CD4-positive, alpha-beta T cell (primary cell): ENCODE data around the gene ADGRG6. TPM values are rescaled to one million over a fixed set of nuclear protein-coding genes. Genes with fewer than 3 reads are reported as not detected.
"Not testable (repeated sequence)": the region's sequence is repeated elsewhere in the genome, so short reads cannot be mapped to it uniquely, and the experiment has no call there.

Source experiments
- ATAC-seq: fragments of 200-7000 bp; cut with Tn5 transposase; one replicate; pipeline ENCODE4 v1.10.0; 2022; ENCODE audit warnings: mild to moderate bottlenecking; ENCODE audit not compliant: poor library complexity
- CTCF ChIA-PET: fragments of 350-600 bp; sonication (Branson Sonifier 250); formaldehyde crosslinking; loops from one replicate; lab custom pipeline; 2021; ENCODE audit warnings: antibody characterized with exemption, inconsistent platforms; lab: Charles Lee
- POLR2A ChIA-PET: fragments of 350-600 bp; sonication (Branson Sonifier 250); formaldehyde crosslinking; loops from one replicate; lab custom pipeline; 2021; ENCODE audit warnings: antibody characterized with exemption, inconsistent platforms; lab: Charles Lee
- DNase-seq, 14 experiments: peaks; one replicate each; pipeline ENCODE4 v3.0.0-alpha.2; 2013 to 2020; ENCODE audit warnings: mixed read lengths in 2 of 14
- H3K27ac ChIP-seq, 2 donors: one replicate each; pipeline versions ENCODE4 v1.5.1 to v1.7.0; 2013; ENCODE audit warnings: low read length in 2 of 2, low read depth in 1 of 2, mild to moderate bottlenecking in 1 of 2
- H3K27me3 ChIP-seq, 2 experiments: 1 replicate in 1 of 2; 2 replicates in 1 of 2; pipeline versions ENCODE4 v1.6.1 to v1.7.0; 2013; ENCODE audit warnings: low read length in 2 of 2, control low read depth in 1 of 2, mild to moderate bottlenecking in 1 of 2, moderate library complexity in 1 of 2; ENCODE audit not compliant: insufficient read depth in 2 of 2, control insufficient read depth in 1 of 2
- H3K36me3 ChIP-seq: one replicate; pipeline ENCODE4 v1.6.1; 2013; ENCODE audit warnings: low read length, control low read depth; ENCODE audit not compliant: insufficient read depth
- H3K4me1 ChIP-seq: one replicate; pipeline ENCODE4 v1.6.1; 2013; ENCODE audit warnings: low read length, control low read depth; ENCODE audit not compliant: insufficient read depth
- H3K4me3 ChIP-seq: one replicate; pipeline ENCODE4 v1.5.1; 2013; ENCODE audit warnings: mild to moderate bottlenecking, low read length, moderate library complexity
- H3K9me3 ChIP-seq, 2 experiments: 1 replicate in 1 of 2; 2 replicates in 1 of 2; pipeline versions ENCODE4 v1.6.1 to v1.7.0; 2013; ENCODE audit warnings: low read length in 2 of 2, mild to moderate bottlenecking in 2 of 2, control low read depth in 1 of 2, moderate library complexity in 1 of 2; ENCODE audit not compliant: control insufficient read depth in 1 of 2, insufficient read depth in 1 of 2
- H3K27ac Mint-ChIP-seq: one replicate; pipeline ENCODE4 v1.8.0; 2020; ENCODE audit warnings: mixed read lengths
- H3K27me3 Mint-ChIP-seq: one replicate; pipeline ENCODE4 v1.8.0; 2021; ENCODE audit warnings: mixed read lengths
- H3K36me3 Mint-ChIP-seq: one replicate; pipeline ENCODE4 v1.8.0; 2021; ENCODE audit warnings: low read depth, mixed read lengths
- H3K4me1 Mint-ChIP-seq: one replicate; pipeline ENCODE4 v1.8.0; 2021; ENCODE audit warnings: low read depth, mixed read lengths
- H3K4me3 Mint-ChIP-seq: one replicate; pipeline ENCODE4 v1.8.0; 2020; ENCODE audit warnings: mild to moderate bottlenecking, mixed read lengths
- H3K9me3 Mint-ChIP-seq: one replicate; pipeline ENCODE4 v1.8.0; 2020; ENCODE audit warnings: mixed read lengths
- CTCF ChIP-seq: fragments of 200-600 bp; IDR thresholded peaks from one replicate; pipeline ENCODE4 v1.8.0; 2022; ENCODE audit warnings: antibody characterized with exemption, mild to moderate bottlenecking
- intact Hi-C, 2 experiments: fragments of 100-400 bp; cut with DNase I in 1 of 2; cut with micrococcal nuclease in 1 of 2; formaldehyde crosslinking; loops; one replicate each; pipeline versions ENCODE4 v1.15.1 to v1.9.0; 2023 to 2025; cut with DNase I, micrococcal nuclease
- total RNA-seq, 174 experiments: library from RNA in 2 of 174; stranded (reverse) in 2 of 174; gene quantifications; one replicate each; pipeline ENCODE4 v1.2.3 and lab custom pipeline; 2021 to 2026

The ADGRG6 gene
- total RNA-seq, 2 experiments from 2014 or later = 0.31 to 0.63 TPM

- Histone ChIP-seq H3K4me3 (no peak overlapping the region), H3K27ac (no peak overlapping the region), H3K27me3 (peaks cover 0 to 7% of the 10 kb centered on the region in 2 experiments), H3K36me3 (no peaks in the 10 kb centered on the region), H3K4me1 (no peaks in the 10 kb centered on the region), H3K9me3 (no peaks in the 10 kb centered on the region)
- ChIA-PET POLR2A (no interaction called here), CTCF (no interaction called here)
- Mint-ChIP-seq H3K4me1 (no peaks in the 10 kb centered on the region), H3K27me3 (peaks cover 11% of the 10 kb centered on the region), H3K4me3 (no peak overlapping the region), H3K36me3 (no peaks in the 10 kb centered on the region), H3K27ac (no peak overlapping the region), H3K9me3 (no peaks in the 10 kb centered on the region)
- DNase-seq (no peak), ATAC-seq (no peak)
- intact Hi-C loops = no loop called here
- TF ChIP-seq CTCF = no peak
These were observed 43.5 kb downstream of the ADGRG6 start for GRCh38 chr6:142345261-142345660.

GRCh38 chr6:142346166-142346565 is 44.4 kb downstream of the ADGRG6 start:
- H3K4me1 ChIP-seq, CTCF ChIA-PET, H3K9me3 Mint-ChIP-seq, H3K4me3 Mint-ChIP-seq, H3K27me3 ChIP-seq, H3K9me3 ChIP-seq, H3K27ac ChIP-seq, ATAC-seq, H3K27ac Mint-ChIP-seq, H3K36me3 Mint-ChIP-seq, POLR2A ChIA-PET, intact Hi-C loops, H3K4me1 Mint-ChIP-seq, DNase-seq, H3K36me3 ChIP-seq, H3K4me3 ChIP-seq: not testable (repeated sequence)
- H3K27me3 Mint-ChIP-seq = peaks cover 11% of the 10 kb centered on the region

GRCh38 chr6:142349215-142349823 is 47.5 kb downstream of the ADGRG6 start:
- no peaks in the 10 kb centered on the region for H3K36me3 ChIP-seq
- H3K4me1 ChIP-seq = no peaks in the 10 kb centered on the region
- Mint-ChIP-seq H3K4me3 (no peak overlapping the region), H3K36me3 (no peaks in the 10 kb centered on the region), H3K27me3 (peaks cover under 1% of the 10 kb centered on the region), H3K9me3 (peaks cover 2% of the 10 kb centered on the region), H3K27ac (no peak overlapping the region), H3K4me1 (no peaks in the 10 kb centered on the region)
- intact Hi-C loops = no loop called here
- no peak overlapping the region for H3K27ac ChIP-seq
- H3K27me3 ChIP-seq = no peaks in the 10 kb centered on the region
- peaks cover 0 to 4% of the 10 kb centered on the region in 2 experiments for H3K9me3 ChIP-seq
- POLR2A ChIA-PET = no interaction called here
- CTCF ChIA-PET = no interaction called here
- H3K4me3 ChIP-seq = no peak overlapping the region
- DNase-seq = no peak
- no peak for ATAC-seq
- TF ChIP-seq CTCF = no peak

GRCh38 chr6:142350309-142350708 is 48.5 kb downstream of the ADGRG6 start:
- DNase-seq (no peak), ATAC-seq (no peak)
- Mint-ChIP-seq H3K27me3 (no peaks in the 10 kb centered on the region), H3K36me3 (no peaks in the 10 kb centered on the region), H3K4me1 (no peaks in the 10 kb centered on the region), H3K9me3 (peaks cover 2% of the 10 kb centered on the region), H3K4me3 (no peak overlapping the region), H3K27ac (no peak overlapping the region)
- intact Hi-C loops = no loop called here
- POLR2A ChIA-PET = no interaction called here
- no peak for TF ChIP-seq CTCF
- Histone ChIP-seq H3K27ac (no peak overlapping the region), H3K9me3 (peaks cover 0 to 4% of the 10 kb centered on the region in 2 experiments), H3K4me3 (no peak overlapping the region), H3K36me3 (no peaks in the 10 kb centered on the region), H3K27me3 (no peaks in the 10 kb centered on the region), H3K4me1 (no peaks in the 10 kb centered on the region)
- CTCF ChIA-PET = no interaction called here
